MM.1S (cell line): Measurements from ENCODE around the gene SEPTIN10.
"Not testable (repeated sequence)": the region's sequence is repeated elsewhere in the genome, so short reads cannot be mapped to it uniquely, and the experiment has no call there.

Experiments used
- DNase-seq: peaks from one replicate; pipeline ENCODE4 v3.0.0-alpha.2; 2015
- H2AFZ ChIP-seq: fragments of 300-600 bp; sonication (generic); 2 replicates; pipeline ENCODE4 v1.6.0; 2016; ENCODE audit warnings: antibody characterized with exemption, low read length
- H3F3A ChIP-seq: fragments of 300-600 bp; sonication (generic); 2 replicates; pipeline ENCODE4 v1.6.1; 2016; ENCODE audit warnings: mild to moderate bottlenecking, antibody characterized with exemption, low read length, moderate library complexity, mixed read lengths; ENCODE audit not compliant: insufficient read depth
- H3K27ac ChIP-seq: fragments of 300-600 bp; sonication (generic); 2 replicates; pipeline ENCODE4 v1.5.1; 2016; ENCODE audit warnings: mild to moderate bottlenecking, low read length
- H3K27me3 ChIP-seq: fragments of 300-600 bp; sonication (generic); replicated peaks from 2 replicates; pipeline ENCODE4 v1.6.0; 2016; ENCODE audit warnings: low read length; ENCODE audit not compliant: insufficient read depth
- H3K36me3 ChIP-seq: fragments of 300-600 bp; sonication (generic); replicated peaks from 2 replicates; pipeline ENCODE4 v1.6.1; 2016; ENCODE audit warnings: mild to moderate bottlenecking, low read length, mixed read lengths; ENCODE audit not compliant: insufficient read depth
- H3K4me1 ChIP-seq: fragments of 300-600 bp; sonication (generic); 2 replicates; pipeline ENCODE4 v1.6.1; 2016; ENCODE audit warnings: low read length, mixed read lengths
- H3K4me2 ChIP-seq: fragments of 300-600 bp; sonication (generic); 2 replicates; pipeline ENCODE4 v1.6.0; 2016; ENCODE audit warnings: low read depth, low read length
- H3K4me3 ChIP-seq: fragments of 300-600 bp; sonication (generic); 2 replicates; pipeline ENCODE4 v1.5.1; 2016; ENCODE audit warnings: low read length, mixed read lengths
- H3K79me2 ChIP-seq: fragments of 300-600 bp; sonication (generic); 2 replicates; pipeline ENCODE4 v1.6.1; 2016; ENCODE audit warnings: mixed run types, low read length, mixed read lengths
- H3K9ac ChIP-seq: fragments of 300-600 bp; sonication (generic); 2 replicates; pipeline ENCODE4 v1.6.1; 2016; ENCODE audit warnings: low read length, mixed read lengths
- H3K9me2 ChIP-seq: fragments of 300-600 bp; sonication (generic); replicated peaks from 2 replicates; pipeline ENCODE4 v1.6.1; 2016; ENCODE audit warnings: mild to moderate bottlenecking, low read length, mixed read lengths; ENCODE audit not compliant: insufficient read depth
- H3K9me3 ChIP-seq: fragments of 300-600 bp; sonication (generic); replicated peaks from 2 replicates; pipeline ENCODE4 v1.6.1; 2016; ENCODE audit warnings: mild to moderate bottlenecking, low read length, mixed read lengths; ENCODE audit not compliant: insufficient read depth
- H4K20me1 ChIP-seq: fragments of 300-600 bp; sonication (generic); 2 replicates; pipeline ENCODE4 v1.6.1; 2016; ENCODE audit warnings: mild to moderate bottlenecking, low read length, moderate library complexity, mixed read lengths; ENCODE audit not compliant: insufficient read depth
- CTCF ChIP-seq: fragments of 300-600 bp; sonication (generic); IDR thresholded peaks from 2 replicates; pipeline ENCODE4 v1.5.1; 2016; ENCODE audit warnings: antibody characterized with exemption, low read length, mixed read lengths
- EZH2 ChIP-seq: fragments of 300-600 bp; sonication (generic); optimal IDR thresholded peaks from 2 replicates; pipeline ENCODE3; 2017; ENCODE audit warnings: low read depth, mild to moderate bottlenecking, antibody characterized with exemption, low read length, mixed read lengths
- EZH2phosphoT487 ChIP-seq: fragments of 300-600 bp; sonication (generic); IDR thresholded peaks from 2 replicates; pipeline ENCODE4 v1.6.1; 2018; ENCODE audit warnings: antibody characterized with exemption, low read length

Gene SEPTIN10

GRCh38 chr2:109591206-109591605 is 22.6 kb downstream of the SEPTIN10 start:
- no peak overlapping the region for H2AFZ ChIP-seq
- peaks cover 71% of the 10 kb centered on the region for H3K79me2 ChIP-seq
- no peaks in the 10 kb centered on the region for H3K27me3 ChIP-seq
- no peaks in the 10 kb centered on the region for H4K20me1 ChIP-seq
- no peak overlapping the region for H3K9ac ChIP-seq
- TF ChIP-seq EZH2phosphoT487: no peak
- no peak for TF ChIP-seq EZH2
- no peak for TF ChIP-seq CTCF
- no peak for DNase-seq
- H3K36me3 ChIP-seq: no peaks in the 10 kb centered on the region
- H3F3A ChIP-seq: peaks cover 14% of the 10 kb centered on the region
- no peak overlapping the region for H3K4me3 ChIP-seq
- H3K4me2 ChIP-seq: no peak overlapping the region
- peaks cover 38% of the 10 kb centered on the region for H3K4me1 ChIP-seq
- no peaks in the 10 kb centered on the region for H3K9me2 ChIP-seq
- no peaks in the 10 kb centered on the region for H3K9me3 ChIP-seq
- no peak overlapping the region for H3K27ac ChIP-seq

GRCh38 chr2:109586687-109587086 is 27.1 kb downstream of the SEPTIN10 start:
- DNase-seq: no peak
- Histone ChIP-seq H3K27me3 (no peaks in the 10 kb centered on the region), H4K20me1 (no peaks in the 10 kb centered on the region), H3K27ac (no peak overlapping the region), H3K79me2 (peaks cover 49% of the 10 kb centered on the region), H3K4me1 (peaks cover 28% of the 10 kb centered on the region), H2AFZ (no peak overlapping the region), H3K4me3 (no peak overlapping the region), H3K9ac (no peak overlapping the region), H3K36me3 (no peaks in the 10 kb centered on the region), H3K9me2 (no peaks in the 10 kb centered on the region), H3F3A (no peaks in the 10 kb centered on the region; the same call in 1 of the 2 replicates), H3K4me2 (no peak overlapping the region), H3K9me3 (no peaks in the 10 kb centered on the region)
- TF ChIP-seq EZH2: no peak
- TF ChIP-seq EZH2phosphoT487: no peak
- no peak for TF ChIP-seq CTCF

GRCh38 chr2:109582928-109583895 is 30.6 kb downstream of the SEPTIN10 start:
- peak overlapping the region; percentile 50; the same call in 1 of the 2 replicates for H3K4me2 ChIP-seq
- no peak overlapping the region for H3K4me3 ChIP-seq
- no peaks in the 10 kb centered on the region; the same call in 1 of the 2 replicates for H3F3A ChIP-seq
- no peaks in the 10 kb centered on the region for H3K9me2 ChIP-seq
- H3K27ac ChIP-seq: peak overlapping the region; percentile 65; the same call in 1 of the 2 replicates
- no peak overlapping the region for H3K9ac ChIP-seq
- H2AFZ ChIP-seq: no peak overlapping the region
- peaks cover 18% of the 10 kb centered on the region for H3K4me1 ChIP-seq
- no peaks in the 10 kb centered on the region for H3K36me3 ChIP-seq
- no peaks in the 10 kb centered on the region for H3K27me3 ChIP-seq
- peak; percentile 37 for TF ChIP-seq CTCF
- TF ChIP-seq EZH2phosphoT487: no peak
- no peak for TF ChIP-seq EZH2
- H4K20me1 ChIP-seq: no peaks in the 10 kb centered on the region
- peak; percentile 62 for DNase-seq
- peaks cover 36% of the 10 kb centered on the region for H3K79me2 ChIP-seq
- no peaks in the 10 kb centered on the region for H3K9me3 ChIP-seq

GRCh38 chr2:109577630-109578029 is 36.1 kb downstream of the SEPTIN10 start:
- H3K4me3 ChIP-seq, H3K9ac ChIP-seq, H3K27me3 ChIP-seq, H3K4me2 ChIP-seq, H2AFZ ChIP-seq, H3K9me2 ChIP-seq, H3K27ac ChIP-seq, H3K9me3 ChIP-seq, DNase-seq, H4K20me1 ChIP-seq, H3K36me3 ChIP-seq, H3F3A ChIP-seq, H3K4me1 ChIP-seq: not testable (repeated sequence)
- H3K79me2 ChIP-seq: peaks cover 14% of the 10 kb centered on the region
